ENCODE results near the gene CFTR.

DNA sequence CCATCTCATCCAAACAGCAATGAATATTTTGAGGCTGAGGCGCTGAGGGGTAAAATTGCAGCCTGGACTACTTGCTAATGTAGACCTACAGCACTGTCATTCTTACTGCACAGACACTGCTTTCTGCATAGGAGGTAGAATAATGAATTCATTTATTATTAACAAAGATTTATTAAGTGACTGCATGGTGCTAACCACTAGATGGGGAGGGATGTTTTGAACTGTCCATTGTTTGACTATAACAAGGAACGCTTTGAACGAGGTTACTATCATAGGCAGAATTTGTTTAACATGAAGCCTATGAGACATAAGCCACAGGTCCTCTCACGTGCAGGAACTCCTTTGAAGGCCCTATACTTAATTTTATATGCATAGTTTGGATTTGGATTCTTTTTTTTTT lies 143.8 kb downstream of the CFTR start:
- TF ChIP-seq, protein P1, sequence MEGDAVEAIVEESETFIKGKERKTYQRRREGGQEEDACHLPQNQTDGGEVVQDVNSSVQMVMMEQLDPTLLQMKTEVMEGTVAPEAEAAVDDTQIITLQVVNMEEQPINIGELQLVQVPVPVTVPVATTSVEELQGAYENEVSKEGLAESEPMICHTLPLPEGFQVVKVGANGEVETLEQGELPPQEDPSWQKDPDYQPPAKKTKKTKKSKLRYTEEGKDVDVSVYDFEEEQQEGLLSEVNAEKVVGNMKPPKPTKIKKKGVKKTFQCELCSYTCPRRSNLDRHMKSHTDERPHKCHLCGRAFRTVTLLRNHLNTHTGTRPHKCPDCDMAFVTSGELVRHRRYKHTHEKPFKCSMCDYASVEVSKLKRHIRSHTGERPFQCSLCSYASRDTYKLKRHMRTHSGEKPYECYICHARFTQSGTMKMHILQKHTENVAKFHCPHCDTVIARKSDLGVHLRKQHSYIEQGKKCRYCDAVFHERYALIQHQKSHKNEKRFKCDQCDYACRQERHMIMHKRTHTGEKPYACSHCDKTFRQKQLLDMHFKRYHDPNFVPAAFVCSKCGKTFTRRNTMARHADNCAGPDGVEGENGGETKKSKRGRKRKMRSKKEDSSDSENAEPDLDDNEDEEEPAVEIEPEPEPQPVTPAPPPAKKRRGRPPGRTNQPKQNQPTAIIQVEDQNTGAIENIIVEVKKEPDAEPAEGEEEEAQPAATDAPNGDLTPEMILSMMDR (conservative IDR thresholded peaks at IDR 0.05 in 1 of 2, IDR thresholded peaks at IDR 0.05 in 1 of 2; ENCODE audit: low read depth in 1 of 2, low read length in 2 of 2): no peak
- no peak for TF ChIP-seq EZH2 (IDR thresholded peaks at IDR 0.05; ENCODE audit: low read length, missing control alignments)

Data from fibroblast of lung (primary cell).